Hepatic stellate cell (primary cell): ENCODE measurements around the gene TEX261.
A peak's percentile ranks its signal among the peaks of the same experiment; 100 is the strongest.
"Not testable (repeated sequence)": the region's sequence is repeated elsewhere in the genome, so short reads cannot be mapped to it uniquely, and the experiment has no call there.

Experiments used
- DNase-seq: peaks from one replicate; pipeline ENCODE4 v3.0.0; 2011; ENCODE audit warnings: low spot score

TEX261 gene

DNA sequence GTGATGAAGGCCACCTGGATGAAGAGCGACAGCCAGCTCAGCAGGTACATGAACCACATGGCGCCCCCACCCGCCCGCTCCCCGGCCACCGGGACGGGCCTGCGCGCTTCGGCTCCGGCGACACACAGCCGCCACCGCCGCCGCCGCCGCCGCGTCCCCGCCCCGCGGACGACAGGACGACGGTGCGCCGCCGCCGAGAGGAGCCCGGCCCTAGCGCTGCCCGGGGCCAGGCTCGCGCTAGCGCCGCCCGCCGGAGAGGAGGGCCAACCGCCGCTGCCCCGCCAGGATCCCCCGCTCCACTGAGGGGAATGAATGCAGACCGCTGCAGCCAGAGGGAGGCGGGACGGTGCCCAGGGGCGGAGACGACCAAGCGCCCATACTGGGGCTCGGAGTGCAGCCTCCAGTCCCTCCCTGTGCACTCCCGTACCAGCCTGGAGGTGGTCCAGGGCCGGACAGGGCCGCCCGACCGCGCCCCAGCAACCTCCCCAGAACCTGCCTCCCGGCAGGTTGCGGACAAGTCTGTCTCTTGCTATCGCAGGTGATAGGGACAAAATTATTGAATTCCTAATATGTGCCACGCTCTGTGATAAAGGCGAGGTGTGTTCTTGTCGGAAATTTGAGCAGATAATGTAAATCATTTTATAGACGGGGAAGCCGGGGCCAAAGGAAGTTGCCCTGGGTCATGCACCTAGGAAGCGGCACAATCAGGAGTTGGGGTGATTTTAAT, at the start of gene TEX261:
Gene TEX261, minus strand, starts transcription at position 175 of the 727 bp plus-strand sequence. Its CDS starts 116 bp downstream, at position 59.
- peak; percentile 94 for DNase-seq

DNA sequence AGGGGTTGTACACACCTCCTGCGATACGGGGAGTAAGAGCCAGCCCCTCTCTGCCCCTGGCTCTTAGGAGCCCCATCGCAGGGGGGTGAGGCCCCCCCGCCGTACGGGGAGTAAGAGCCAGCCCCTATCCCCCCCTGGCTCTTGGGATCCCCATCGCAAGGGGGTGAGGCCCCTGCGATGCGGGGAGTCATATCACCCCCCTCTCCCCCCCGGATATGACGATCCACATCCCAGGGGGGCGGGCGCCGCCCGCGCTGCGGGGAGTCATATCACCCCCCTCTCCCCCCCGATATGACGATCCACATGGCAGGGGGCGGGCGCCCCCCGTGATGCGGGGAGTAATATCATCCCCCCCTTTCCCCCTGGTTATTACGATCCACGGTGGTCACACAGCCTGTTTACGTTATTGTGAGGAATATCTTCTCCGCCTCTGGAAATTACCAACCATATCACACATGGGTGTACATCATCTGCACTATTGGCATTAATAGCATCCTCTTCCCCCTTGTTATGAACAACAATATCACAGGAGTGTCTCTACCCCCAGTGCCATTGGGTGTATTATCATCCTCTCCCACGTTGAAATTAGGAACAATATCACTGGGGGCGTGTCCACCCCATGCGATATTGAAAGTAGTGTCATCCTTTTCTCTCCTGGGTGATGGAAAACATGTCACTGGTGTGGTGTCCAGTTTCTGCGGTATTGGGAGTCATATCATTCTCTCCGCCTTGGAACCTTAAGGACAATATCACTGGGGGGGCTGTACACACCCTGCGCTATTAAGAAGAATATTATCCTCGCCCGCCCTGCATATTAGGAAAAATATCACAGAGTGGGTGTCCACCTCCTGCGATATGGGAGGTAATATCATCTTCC, 49.1 kb upstream of the TEX261 start:
- no peak for DNase-seq

DNA sequence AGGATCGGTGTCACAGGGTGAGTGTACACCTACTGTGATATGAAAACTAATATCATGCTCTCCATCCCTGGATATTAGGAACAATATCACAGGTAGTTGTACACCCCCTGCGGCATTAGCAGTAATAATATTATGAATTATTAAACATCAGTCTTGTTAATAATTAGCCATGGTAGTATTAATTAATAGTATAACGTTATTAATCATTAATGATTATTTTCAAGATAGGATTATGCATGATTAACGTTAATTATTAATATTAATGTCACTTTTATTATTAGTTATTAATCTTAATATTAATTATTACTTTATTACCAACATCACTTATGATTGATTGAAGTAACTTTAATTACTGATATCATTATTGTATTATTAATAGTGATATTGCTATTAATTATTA, 47.6 kb upstream of the TEX261 start:
- DNase-seq, result no peak

DNA sequence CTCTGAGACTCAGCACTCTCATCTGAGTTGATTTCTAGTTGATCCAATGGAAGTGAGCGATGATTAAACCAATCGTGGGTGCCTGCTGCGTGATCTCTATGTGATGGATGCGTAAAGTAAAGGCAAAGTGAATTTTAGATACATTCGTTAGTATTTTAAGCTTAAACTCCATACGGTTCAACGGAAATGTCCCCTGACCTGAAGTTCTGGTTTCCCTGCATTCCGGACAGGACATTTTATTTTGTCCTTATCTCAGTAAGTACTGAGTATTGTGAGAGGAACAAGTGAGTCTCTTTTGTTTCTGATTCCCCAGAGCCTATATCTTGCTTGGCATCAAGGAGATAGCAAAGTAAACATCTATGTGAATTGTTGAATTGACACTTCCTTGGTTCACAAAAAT, 41.6 kb upstream of the TEX261 start:
- DNase-seq, result not testable (repeated sequence)

DNA sequence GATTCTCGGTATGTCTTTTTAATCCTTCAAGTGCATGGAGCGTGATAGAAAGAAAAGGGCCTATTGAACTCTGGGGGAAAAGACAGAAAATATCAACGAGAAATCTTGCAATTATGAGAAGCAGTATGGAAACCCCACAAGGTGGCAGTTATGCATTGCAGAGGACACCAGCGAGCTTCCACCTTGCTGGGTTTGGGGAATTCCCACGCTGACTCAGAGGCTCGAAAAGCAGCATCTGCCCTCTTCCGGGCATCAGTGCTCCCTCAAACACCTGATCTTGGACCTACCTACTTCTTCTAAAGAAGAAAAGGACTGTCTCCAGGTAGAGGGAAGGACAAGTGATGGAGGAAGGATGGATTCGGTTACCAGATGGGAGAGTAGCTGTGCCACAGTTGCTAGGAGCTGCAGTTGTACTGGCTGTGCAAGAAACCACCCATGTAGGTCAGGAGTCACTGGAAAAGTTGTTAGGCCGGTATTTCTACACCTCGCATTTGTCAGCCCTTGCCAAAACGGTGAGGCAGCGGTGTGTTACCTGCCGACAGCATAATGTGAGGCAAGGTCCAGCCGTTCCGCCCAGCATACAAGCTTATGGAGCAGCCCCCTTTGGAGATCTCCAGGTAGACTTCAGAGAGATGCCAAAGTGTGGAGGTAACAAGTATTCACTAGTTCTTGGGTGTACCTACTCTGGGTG, 29.0 kb upstream of the TEX261 start:
- not testable (repeated sequence) for DNase-seq

DNA sequence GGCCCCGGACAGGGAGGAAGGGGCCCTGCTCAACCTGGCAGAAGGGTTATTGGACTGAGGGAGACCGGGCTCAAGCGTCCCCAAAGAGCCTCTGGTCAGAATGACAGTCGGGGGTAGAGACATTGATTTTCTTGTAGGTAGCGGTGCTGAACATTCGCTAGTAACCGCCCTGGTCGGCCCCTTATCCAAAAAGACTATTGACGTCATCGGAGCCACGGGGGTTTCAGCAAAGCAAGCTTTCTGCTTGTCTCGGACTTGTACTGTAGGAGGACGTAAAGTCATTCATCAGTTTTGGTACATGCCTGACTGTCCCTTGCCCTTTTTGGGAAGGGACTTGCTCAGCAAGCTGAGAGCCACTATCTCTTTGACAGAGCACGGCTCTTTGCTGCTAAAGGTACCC, 26.7 kb upstream of the TEX261 start:
- not testable (repeated sequence) for DNase-seq

DNA sequence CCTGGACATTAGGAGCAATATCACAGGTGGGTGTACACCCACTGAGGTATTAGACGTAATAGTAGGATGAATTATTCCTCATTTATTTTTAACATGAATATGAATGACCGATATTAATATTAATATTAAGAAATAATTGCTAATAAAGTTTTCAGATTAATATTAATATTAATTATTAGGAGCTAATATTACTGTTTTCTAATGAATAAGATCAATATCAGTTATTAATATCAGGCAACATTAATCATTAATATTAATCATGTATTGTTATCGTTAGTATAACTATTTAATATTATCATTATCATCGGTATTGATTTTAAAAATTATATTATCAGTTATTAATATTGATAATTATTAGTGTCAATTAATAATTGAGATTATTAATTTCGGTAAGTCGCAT, 25.3 kb upstream of the TEX261 start:
- DNase-seq, result not testable (repeated sequence)

DNA sequence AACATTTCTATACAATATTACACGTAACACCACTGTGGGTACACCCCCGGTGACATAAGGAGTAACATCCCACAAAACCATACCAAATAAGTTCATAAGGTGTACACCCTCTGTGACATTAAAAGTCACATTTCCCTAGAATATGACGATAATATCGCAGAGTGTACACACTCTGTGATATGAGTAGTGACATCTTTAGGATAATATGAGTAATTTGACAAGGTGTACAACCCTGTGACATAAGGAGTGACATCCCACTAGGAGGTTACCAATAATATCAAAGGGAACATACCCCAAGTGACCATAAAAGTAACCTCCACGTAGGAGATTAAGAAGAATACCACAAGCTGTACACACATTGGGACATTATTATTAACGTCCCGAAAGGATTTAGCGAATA, 24.0 kb upstream of the TEX261 start:
- no peak for DNase-seq

DNA sequence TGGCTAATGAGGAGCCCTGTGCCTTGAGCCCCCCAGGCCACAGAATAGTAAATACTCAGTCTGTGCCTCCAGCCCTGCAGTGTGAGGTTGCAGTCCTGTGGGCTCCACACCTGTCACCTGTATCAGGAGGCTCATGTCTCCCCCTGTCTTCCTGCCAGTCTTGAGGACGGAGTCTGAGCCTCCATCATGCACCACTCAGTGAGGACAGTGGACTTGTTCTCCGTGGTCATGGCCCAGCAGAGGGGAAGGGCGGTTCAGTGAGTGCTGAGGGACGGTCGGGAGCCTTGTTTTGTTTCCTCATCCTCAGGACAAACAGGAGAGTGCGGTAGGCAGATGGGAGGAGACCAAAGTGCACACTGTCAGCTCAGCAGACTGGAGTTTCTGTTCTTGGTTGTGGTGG, 17.1 kb upstream of the TEX261 start:
- not testable (repeated sequence) for DNase-seq

DNA sequence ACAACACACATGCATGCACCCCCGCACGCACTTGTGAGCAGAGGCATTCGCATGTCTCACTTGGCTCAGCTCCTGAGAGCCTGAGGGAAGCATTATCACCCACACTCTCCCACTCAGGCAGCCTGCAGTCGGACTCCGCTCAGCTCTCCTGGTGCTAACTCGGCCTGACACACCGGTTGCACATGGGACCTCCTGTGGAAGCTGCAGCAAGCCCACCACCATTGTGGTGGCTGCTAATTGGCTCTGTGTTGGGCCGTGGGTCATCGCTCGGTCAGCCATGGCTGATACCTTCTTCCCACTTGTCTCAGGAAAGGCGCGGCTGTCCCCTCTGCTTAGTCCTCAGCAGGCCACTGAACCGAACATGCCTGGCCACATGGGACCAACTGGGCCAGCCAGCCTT, 13.7 kb upstream of the TEX261 start:
- no peak for DNase-seq

DNA sequence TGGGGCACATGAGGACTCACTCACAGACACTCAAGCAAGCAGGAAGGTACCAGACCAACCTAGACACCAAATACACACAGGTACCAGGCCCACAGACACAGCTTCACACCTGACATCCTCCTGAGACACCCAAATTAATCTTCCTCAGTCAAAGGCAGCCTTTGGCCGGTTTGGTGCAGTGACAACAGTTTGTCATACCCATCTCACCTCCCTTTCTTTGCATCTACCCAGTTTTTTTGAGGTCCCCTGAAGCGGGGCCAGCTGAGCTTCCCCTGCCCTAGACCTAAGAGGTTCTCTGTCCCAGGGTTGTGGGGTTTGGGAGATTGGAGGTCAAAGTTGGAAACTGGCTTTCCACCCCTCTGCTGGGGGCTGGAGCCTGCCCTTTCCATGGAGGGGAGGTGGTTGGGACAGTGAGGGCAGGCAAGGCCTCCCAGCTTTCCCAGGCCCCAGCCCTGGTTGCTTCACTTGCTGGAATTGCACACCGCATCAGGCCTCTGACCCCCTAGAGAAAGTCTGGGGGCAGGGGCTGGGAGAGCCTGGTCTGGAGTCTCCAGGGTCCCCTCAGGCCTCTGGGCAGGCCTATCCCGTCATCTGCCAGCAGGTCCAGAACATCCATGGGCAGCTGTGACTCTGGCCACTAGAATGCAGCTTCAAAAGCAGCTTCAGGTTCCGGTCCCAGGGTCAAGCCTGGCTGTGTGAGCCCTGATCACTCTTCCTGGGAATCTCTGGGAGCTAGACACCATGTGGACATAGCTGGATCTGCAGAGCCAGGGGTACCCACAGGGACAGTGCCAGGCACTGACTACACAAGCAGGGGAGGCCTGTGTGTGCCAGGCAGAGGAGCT, 12.5 kb upstream of the TEX261 start:
- DNase-seq, result no peak

DNA sequence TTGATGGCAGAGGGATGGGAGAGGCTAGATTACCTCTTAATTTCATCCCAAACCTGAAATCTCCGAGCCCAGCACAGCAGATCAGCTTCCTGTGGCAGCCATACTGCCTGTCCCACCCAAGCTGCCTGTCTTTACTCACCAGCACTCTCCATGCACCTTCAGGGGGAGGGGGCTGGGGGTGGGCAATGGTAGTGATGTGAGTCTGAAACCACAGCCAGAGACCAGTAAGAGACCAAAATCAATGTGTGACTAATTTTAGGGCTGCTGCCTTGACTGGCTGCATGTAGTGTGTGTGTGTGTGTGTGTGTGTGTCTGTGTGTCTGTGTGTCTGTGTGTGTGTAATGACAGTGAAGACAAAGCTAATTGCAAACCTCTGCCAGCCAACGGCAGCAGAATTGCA, 11.7 kb upstream of the TEX261 start:
- DNase-seq, result no peak

DNA sequence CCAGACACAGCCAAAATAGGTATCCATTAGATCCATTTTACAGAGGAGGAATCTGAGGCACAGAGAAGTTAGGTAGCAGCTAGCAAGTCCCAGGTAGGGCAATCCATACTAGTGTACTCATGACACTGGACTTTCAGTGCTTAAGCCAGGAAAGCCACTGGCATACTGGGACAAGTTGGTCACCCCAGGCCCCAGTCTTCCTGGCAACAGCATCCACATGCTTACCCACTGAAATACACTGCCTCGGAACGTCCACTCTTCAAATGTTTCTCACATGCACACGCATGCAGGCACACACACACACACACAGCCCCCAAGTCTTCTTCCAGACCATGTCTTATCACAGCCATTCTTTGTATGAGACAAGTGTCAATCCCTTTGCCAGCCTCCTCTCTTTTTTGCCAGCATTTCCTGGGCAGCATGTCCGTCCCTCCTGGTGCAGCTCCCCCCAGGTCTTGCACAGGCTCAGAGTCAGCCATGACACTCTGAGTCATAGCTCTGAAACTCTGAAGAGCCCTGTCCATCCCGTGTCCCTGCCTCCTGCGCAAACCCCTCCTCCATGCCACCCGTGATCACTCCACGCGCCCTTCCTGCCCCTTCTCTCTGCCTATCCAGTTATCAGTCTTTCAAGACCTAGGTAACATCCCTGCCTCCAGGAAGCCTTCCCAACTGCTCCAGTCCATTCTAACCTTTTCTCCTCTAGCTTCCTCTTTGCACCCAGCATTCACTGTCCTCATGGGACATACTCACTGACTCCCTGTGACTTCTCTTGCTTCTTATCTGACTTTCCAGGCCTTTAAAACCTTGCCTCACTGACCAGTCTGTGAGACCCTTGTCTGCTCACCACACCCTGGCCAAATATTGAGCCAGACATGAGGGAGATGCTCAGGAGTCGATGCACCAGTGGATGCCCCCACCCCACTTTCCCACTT, 10.9 kb upstream of the TEX261 start:
- DNase-seq, result no peak

DNA sequence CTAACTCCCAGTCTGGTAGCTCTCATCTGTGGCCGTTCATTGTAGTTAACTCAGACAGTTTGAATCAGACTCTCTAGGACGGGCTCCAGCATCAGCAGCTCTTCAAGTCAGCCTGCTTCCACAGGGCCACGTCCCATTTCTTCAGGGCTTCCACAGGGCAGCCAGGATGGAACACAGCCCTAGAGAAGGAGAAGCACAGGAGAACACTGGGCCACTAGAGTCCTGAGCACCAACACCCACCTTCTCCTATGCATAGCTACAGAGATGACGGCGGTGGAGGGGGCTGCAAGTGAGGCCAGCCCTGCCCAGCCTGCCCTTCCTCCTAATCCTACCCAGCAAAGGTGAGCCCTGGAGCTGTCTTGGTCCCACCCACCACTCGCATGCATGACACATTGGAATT, 10.2 kb upstream of the TEX261 start:
- DNase-seq, result no peak

DNA sequence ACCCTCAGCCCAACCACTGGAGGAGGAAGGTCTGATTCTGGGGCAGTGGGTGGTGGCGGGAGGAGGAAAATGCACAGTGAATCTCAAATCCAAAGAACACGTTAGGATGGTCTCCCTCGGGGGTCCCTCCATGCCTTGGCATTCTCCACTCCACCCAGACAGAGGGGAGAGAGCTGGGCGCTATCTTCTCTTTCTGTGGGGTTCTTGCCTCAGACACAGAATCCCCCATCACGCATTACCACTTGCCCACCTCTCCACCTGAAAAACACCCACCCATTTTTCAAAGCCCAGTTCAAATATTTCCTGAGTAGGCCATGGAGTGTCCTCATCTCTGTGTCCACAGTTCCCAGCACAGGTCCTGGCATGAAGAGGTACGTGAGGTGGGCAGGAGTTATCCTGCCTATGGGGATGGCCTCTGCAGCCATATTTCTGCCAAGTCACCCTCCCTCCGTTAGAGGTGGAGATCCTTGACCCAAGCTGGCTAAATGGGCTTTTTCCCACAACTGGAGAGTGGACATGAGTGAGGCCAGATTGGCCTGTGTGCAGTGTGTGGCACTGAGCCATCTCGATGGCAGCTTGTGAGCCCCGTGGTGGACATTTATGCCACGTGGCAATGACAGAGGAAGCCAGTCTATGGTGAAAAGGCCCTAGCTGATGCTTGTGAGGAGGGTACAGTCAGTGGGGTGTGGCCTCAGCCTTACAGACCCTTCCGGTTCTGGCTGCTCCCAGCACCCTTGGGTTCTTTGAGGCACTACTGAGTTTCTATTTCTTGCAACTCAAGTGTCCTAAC, 9.5 kb upstream of the TEX261 start:
- no peak for DNase-seq

DNA sequence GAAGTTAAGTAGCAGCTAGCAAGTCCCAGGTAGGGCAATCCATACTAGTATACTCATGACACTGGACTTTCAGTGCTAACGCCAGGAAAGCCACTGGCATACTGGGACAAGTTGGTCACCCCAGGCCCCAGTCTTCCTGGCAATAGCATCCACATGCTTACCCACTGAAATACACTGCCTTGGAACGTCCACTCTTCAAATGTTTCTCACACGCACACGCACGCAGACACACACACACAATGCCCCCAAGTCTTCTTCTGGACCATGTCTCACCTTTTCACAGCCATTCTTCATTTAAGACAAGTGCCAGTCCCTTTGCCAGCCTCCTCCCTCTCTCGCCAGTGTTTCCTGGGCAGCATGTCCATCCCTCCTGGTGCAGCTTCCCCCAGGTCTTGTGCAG, 8.7 kb upstream of the TEX261 start:
- no peak for DNase-seq

DNA sequence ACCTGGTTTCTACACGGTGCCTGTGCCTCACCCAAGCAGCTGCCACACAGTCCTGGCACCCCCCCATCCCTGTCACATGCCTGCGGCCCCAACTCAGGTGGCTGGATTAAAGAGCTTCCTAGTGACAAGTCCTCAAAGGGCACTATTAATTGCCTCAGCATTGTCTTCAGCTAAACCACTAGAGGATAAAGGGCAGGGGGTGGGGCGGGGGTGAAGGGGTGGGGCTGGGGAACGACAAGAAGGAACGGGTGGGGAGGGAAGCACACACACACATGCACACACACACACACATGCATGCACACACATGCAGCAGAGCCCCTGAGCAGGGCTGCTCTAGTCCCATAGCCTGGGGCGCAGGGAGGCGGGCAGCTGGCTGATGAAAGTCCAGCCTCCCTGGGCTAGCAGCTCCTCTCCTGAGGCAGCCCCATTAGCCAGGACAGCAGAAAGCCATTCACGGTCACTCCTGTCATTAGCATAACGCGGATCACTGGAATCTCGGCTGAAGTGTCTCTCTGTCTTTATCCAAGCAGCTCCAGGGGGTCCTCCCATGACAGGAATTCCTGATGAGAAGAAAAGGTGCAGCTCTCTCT, 7.4 kb upstream of the TEX261 start:
- no peak for DNase-seq

DNA sequence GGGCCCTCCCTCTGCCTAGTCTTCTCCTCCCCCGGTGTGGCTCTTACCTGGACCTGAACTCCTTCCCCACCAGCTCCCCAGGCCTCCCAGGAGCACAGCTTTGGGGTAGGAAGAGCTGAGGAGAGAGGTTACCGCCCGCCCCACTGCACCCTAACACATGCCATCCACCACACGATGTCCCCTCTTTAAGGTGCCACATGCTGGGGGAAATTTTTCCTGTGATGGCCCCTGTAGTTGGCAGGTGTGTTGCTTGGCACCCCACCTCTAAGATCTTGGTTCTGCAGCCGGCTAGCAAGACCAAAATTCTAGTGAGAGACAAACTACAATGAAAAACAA, 6.9 kb upstream of the TEX261 start:
- no peak for DNase-seq

DNA sequence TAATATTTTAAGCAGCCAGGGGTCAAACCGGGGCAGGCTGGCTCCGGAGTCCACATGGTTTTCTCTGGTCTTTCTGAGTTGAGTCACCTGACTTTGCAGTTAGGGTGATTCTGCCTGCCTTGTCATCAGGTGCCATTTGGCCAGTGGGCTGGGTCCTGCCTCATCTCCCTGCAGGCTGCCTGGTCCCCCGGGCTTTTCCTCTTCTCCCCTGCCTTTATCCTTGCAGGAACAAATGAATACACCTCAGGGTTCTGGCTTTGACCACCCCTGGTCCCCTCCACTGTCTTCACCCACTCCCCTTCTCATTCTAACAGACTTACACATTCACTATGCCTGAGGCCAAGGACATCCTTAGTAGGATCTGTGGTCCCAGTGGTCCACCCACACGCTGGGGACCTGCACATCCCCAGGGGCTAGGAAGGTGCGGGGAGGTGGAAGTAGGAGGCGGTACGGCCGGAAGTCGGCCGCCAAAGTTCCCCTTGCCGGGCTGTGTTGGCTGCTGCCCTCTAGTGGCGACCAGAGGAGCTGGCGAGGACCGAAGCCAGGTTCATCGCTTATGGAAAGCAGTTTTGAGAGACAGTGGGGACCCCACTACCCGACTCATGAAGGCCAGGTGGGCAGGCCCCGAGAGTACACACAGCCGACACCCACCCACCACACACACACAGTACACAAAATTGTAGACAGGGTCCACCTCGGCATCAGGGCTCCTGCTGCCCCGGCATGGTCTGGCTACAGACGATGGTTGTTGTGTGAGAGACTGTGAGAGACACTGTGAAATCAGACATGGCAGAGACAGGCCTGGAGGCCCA, 6.3 kb upstream of the TEX261 start:
- DNase-seq, result peak; percentile 74
